Right kidney (tissue), 1 donor: Measurements from ENCODE around the gene EVL.
"Not testable (repeated sequence)": the region's sequence is repeated elsewhere in the genome, so short reads cannot be mapped to it uniquely, and the experiment has no call there.

Source experiments
- DNase-seq: peaks from one replicate; pipeline ENCODE4 v3.0.0-alpha.2; 2016

The EVL gene

DNA sequence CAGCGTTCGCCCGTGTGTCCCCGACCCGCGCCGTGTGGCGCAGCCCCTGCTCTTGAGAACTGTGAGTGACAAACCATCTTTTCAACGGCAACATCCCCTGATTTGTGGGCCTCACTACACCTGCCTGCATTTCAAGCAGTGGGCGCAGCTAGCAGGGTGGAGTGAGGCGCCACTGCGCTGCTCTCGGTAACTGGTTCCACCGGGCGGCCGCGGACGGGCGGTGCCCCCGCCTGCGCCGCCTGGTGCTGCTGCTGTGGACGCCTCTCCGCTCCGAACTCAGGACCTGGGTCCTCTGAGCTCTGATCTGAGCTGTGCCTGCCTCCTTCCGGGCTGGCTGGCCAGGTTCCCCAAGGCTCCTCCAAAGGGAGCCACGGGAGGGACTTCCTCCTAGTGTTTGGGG, 100.2 kb downstream of the EVL start:
- peak; percentile 64 for DNase-seq

DNA sequence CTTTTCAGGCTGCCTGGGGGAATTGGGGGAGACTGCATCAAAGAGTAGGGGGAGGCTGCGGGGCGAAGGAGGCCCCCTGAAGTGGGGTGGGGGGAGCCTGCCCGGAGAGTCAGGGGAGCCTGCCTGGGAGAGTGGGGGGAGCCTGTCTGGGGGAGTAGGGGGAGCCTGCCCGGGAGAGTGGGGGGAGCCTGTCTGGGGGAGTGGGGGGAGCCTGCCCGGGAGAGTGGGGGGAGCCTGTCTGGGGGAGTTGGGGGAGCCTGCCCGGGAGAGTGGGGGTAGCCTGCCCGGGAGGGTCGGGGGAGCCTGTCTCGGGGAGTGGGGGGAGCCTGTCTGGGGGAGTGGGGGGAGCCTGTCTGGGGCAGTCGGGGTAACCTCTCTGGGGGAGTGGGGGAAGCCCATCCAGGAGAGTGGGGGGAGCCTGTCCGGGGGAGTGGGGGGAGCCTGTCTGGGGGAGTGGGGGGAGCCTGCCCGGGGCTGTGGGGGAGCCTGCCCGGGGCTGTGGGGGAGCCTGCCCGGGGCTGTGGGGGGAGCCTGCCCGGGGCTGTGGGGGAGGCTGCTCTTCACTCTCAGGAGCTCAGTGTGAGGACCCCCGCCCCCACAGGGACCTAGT, 100.7 kb downstream of the EVL start:
- DNase-seq, result no peak

DNA sequence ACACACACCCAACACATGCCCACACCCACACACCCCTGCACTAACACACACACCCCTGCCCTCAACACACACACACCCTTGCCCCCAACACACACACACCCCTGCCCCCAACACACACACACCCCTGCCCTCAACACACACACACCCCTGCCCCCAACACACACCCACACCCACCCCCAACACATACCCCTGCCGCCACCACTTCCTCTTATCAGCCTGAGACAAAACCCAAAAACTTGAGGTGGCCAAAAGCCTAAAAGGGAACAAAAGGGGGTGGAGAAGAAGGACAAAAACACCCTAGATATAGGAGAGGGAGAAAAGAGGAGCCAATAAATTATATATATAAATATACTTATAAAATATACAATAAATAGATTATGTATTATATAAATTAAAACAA, 103.3 kb downstream of the EVL start:
- no peak for DNase-seq

DNA sequence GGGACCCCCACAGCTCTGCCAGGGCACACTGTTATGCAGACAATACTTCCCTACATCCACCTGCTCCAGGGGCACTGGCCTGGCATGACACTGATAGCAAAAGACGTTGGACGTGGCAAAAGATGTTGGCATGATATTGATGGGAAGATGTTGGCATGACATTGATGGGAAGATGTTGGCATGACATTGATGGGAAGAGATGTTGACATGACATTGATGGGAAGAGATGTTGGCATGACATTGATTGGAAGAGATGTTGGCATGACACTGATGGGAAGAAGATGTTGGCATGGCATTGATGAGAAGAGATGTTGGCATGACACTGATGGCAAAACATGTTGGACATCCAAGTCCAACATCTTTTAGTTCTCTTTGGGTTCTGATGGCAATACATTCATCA, 105.7 kb downstream of the EVL start:
- no peak for DNase-seq

DNA sequence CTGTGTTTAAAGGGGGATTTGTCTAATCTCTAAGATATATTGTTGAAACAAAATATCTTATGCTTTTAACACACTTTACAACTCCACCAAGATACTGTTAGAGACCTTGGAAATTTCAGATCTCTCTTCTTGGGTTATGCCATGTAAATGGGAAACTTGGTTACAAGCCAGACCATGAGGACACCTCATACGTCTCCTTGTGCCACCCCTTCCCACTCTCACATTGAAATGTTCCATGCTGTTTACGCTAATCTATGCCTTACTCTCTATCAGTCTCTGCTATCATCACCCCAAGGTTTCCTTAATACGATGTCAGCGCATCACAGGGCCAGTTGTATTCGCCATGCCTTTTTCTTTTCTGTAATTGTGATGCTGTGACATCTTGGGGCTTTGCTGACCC, 107.6 kb downstream of the EVL start:
- DNase-seq, result no peak

DNA sequence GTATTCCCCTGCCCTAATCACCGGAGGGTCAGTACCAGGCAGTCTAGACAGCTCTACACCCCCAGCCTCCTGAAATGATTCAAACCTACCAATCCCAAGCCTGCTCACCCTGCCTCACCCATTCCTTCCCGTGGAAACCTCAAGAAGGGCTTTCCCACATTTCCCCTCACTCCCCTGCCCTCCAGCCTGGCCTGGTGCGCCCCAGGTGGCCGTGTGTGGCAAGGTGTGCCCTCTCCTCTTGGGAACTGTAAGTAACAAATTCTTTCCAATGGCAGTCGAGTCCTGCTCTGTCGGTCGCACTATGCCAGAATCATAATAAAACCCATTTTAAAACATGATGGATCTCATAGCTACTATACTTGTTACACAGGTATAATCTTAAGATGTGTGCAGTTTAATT, 108.1 kb downstream of the EVL start:
- no peak for DNase-seq

DNA sequence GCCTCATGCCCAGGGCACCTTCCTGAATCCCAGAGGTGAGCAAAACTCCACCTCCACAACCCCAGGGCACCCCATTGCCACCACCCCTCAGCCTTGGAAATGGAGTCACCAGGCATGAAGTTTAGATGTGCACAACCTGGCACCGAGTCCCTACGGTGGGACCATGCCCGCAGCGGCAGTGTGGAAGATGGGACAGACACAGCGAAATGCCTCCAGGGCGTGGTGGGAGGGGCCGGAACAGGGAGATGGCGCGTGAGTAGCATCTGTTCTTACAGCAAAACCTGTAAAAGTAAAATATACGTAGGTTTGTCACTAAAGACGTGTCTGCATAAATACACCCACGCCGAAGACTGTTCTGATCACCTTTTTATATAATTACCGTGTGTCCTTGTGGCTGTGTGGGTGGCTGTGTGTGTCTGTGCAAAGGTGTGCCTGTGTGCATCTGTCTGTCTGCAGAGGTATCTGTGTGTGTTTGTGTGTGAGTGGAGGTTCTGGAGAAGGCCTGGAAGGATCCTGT, 111.6 kb downstream of the EVL start:
- no peak for DNase-seq

DNA sequence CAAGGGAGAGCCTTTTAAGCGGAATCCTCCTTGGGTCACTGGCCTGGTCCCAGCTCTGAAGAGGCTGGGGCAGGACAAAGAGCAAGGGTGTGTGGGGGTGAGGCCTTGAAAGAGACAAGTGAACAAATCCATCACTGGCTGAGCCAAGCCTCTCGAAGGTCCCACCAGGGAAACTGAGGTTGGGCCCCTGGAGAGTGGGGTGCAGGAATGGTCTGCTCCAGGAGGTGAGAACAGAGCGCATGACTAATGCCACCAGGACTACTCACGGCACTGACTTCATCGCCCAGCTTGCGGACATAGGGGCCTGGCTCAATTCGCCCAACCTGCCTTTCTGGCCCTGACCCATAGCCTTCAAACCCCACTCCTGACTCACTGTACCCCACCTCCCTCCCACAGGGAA, 113.5 kb downstream of the EVL start:
- DNase-seq, result no peak

DNA sequence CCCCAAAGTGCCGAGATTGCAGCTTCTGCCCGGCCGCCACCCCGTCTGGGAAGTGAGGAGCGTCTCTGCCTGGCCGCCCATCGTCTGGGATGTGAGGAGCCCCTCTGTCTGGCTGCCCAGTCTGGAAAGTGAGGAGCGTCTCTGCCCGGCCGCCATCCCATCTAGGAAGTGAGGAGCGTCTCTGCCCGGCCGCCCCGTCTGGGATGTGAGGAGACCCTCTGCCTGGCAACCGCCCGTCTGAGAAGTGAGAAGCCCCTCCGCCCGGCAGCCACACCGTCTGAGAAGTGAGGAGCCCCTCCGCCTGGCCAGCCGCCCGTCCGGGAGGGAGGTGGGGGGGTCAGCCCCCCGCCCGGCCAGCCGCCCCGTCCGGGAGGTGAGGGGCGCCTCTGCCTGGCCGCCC, 115.4 kb downstream of the EVL start:
- DNase-seq, result not testable (repeated sequence)

DNA sequence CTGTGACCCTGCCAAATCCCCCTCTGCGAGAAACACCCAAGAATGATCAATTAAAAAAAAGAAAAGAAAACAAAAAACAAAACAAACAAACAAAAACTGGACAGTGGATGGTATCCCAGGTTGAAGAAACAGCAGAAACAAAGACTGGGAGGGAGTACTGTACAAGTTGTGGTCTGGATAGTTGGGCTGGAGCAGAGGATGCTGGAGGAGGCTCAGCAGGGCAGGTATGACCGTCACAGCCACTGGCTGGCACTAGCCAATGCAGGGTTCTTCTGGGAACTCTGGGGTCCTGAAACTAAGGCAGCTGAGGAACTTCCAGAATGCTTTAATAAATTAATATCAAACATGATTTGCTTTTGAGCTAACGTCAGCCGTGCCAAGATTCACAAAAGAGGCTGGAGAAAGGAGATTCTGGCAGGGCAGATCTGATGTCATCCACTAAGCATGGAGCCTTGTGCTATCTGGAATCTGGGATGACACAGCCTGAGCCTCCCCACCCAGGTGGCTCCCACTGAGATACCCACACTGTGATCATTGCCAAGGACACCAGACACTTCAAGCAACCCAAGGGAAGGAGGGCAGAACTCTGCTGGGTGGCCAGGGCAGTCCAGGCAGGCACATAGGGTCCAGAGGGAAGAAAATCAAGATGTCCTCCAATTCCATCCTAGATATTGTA, 116.8 kb downstream of the EVL start:
- not testable (repeated sequence) for DNase-seq

DNA sequence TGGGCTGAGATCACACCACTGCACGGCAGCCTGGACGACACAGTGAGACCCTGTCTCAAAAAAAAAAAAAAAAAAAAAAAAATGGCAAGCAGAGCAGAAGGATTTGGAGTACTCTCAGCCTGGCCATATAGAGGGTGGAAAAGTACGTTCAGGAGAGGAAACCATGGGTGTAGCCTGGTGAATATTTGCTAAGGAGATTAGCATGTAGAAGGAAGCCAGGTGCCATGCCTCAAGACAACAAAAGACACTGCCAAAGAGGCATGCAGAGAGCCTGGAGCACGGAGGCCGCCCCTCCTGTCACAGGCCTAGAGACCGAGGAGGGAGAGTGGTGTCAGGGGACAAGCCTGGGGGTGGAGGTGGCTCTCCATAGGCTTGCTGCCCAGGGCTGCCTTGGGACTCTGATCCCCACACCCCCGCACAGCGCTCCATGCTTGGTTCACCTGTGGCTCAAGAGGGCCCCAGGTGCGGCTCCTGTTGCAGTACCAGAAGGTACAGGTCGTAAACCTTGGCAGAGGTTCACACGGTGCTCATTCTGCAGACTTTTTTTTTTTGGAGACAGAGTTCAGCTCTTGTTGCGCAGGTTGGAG, 122.1 kb downstream of the EVL start:
- DNase-seq, result no peak

DNA sequence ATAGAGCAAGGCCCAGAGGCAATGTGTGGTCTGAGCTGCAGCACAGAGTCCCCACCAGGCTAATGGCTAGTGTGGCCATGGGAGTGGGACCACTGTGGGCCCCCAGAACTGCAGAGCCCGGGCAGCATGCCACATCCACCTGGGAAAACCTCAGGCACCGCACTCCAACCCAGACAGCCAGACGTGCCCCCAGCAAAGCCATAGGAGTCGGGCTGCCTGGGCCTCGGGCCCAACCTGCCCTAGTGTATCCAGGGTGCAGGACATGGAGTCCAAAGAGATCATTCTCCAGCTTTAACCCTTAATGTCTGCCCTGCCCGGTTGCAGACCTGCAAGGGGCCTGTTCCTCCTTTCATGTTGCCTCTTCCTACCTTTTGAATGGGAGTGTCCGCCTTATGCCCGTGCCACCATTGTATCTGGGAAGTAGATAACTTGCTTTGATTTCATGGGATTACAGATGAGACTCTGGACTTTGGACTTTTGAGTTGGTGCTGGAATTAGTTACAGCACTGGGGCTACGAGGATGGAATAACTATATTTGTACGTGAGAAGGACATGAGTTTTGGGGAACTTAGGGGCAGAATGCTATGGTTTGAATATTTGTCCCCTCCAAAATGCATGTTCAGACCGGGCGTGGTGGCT, 123.3 kb downstream of the EVL start:
- no peak for DNase-seq

DNA sequence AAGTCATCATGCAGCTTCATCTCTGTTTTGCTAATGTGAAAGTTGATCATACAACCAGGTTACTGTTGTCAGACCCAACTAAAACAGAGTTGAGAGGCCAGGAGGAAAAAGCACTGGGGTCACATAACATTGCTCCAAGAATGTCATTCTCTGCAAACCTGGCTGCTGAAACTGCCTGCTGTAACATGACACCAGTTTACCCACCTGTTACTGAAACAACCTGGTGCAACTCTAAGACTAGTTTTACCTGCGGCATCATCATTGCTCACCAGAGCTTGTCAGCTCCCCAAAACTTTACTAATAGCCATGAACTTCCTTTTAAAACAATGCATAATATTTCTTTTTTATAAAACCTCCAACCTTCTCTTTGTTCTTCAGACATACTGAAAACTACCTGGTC, 124.9 kb downstream of the EVL start:
- no peak for DNase-seq

DNA sequence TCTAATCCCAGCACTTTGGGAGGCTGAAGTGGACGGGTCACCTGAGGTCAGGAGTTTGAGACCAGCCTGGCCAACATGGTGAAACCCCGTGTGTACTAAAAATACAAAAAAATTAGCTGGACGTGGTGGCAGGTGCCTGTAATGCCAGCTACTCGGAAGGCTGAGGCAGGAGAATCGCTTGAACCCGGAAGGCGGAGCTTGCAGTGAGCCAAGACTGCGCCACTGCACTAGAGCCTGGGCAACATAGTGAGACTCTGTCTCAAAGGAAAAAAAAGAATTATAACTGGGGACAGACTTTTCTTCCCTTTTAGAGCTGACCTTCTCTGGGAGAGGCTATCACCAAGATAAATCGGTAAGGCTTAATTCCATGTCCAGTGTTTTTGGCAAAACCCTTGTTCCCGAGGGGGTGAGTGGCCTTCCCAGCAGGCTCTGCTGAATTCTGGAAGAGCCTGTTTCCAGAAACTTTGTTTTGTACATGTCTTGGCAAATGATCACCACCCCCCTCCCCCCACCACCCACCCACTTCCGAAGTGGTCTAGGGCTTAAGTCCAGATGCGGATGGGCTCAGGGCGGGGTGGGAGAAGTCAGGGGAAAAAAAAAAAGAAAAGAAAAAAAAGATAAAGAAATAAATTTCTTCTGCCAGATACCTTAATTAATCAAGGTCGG, 126.5 kb downstream of the EVL start:
- no peak for DNase-seq

DNA sequence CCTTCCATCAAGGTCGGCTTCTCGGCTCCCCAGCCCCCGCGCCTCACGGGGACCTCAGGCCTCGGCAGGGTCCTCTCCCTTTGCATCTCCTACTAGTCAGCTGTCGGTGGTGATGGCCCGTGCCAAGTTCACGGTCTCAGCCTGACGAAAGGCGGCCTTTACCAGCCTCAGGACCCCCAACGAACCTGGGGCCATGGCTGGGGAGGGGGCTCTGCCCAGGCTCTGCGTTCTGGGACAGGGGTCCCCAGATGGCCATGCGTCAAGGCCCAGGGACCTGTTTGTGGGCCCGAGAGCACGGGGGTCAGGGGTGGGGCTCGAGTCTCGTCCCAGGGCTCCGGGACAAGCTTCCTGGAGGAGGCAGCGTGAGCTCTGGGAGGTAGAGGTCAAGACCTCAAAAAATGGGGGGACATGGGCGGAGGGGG, 127.0 kb downstream of the EVL start:
- DNase-seq, result no peak

DNA sequence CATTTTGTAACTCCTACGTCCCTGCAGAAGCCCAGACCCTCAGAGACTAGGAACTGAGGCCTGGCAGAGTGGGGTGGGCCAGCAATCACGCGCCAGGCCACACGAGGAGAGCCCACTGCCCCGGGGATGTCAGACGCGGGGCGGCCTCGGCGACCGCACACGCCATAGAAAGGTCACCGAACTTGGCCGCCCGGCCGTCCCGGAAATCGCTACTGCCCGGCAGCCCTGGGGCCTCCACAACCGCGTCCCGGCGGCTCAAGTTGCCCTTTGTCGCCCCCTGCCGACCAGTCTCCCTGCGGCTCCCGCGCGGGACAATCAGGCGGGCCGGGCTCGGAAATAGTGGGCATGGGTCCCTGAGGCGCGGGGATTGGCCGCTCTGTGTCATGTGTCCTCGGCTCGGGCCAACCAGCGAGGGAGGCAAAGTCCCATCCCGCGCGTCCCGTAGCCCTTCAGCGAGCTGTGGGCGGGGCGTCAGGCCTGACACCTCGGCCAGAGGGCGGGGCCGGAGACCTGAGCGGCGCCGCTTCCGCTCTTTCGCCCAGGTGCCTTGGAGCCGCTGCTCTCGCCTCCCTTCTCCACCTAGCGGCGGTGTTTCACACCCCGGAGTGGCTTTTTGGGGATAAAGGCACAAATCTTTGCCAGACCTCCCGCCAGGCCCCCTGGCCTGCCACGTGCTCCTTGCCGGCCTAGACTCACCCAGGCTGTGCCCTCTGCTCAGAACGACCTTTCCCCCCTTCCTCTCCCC, 127.6 kb downstream of the EVL start:
- peak; percentile 94 for DNase-seq
